A673 (cell line): Measurements from ENCODE around the gene TCP11. TPM values are rescaled to one million over a fixed set of nuclear protein-coding genes. Genes with fewer than 3 reads are reported as not detected.
A peak's percentile ranks its signal among the peaks of the same experiment; 100 is the strongest.

ENCODE experiments used
- Bru-seq: library from RNA; stranded (reverse); fragments of 400-500 nt; gene quantifications from one replicate; lab custom pipeline; 2021; lab: Mats Ljungman, UMichigan
- BruChase-seq, 2 experiments: library from RNA; stranded (reverse); fragments of 400-500 nt; gene quantifications; one replicate each; lab custom pipeline; 2021; lab: Mats Ljungman, UMichigan
- BruUV-seq: library from RNA; stranded (reverse); fragments of 400-500 nt; replicated peaks from 2 replicates; lab custom pipeline; 2021; lab: Mats Ljungman, UMichigan
- CTCF ChIA-PET: fragments of 300-600 bp; sonication (Branson Sonifier 250); formaldehyde crosslinking; loops from one replicate; lab custom pipeline; 2022; ENCODE audit warnings: antibody characterized with exemption; lab: Charles Lee
- POLR2A ChIA-PET: fragments of 300-600 bp; sonication (Branson Sonifier 250); formaldehyde crosslinking; loops from one replicate; lab custom pipeline; 2022; ENCODE audit warnings: antibody characterized with exemption; ENCODE audit not compliant: low non-redundant PET; lab: Charles Lee
- DNase-seq: peaks from one replicate; pipeline ENCODE4 v3.0.0-alpha.2; 2015; ENCODE audit warnings: low spot score
- H3K27ac ChIP-seq: fragments of 200-600 bp; sonication (generic); 2 replicates; pipeline ENCODE4 v1.5.1; 2016; ENCODE audit warnings: mixed run types, low read depth, mild to moderate bottlenecking, mixed read lengths, antibody characterized with exemption, low read length; ENCODE audit not compliant: poor library complexity, severe bottlenecking
- H3K27me3 ChIP-seq: fragments of 200-600 bp; sonication (generic); replicated peaks from 2 replicates; pipeline ENCODE4 v1.6.1; 2017; ENCODE audit warnings: mixed run types, low read depth, mild to moderate bottlenecking, mixed read lengths, antibody characterized with exemption, low read length; ENCODE audit not compliant: insufficient read depth, poor library complexity
- H3K36me3 ChIP-seq: fragments of 200-600 bp; sonication (generic); 2 replicates; pipeline ENCODE4 v1.6.1; 2016; ENCODE audit warnings: mixed run types, mild to moderate bottlenecking, mixed read lengths, antibody characterized with exemption, low read length; ENCODE audit not compliant: insufficient read depth, poor library complexity, severe bottlenecking
- H3K4me1 ChIP-seq: fragments of 200-600 bp; sonication (generic); 2 replicates; pipeline ENCODE4 v1.6.1; 2017; ENCODE audit warnings: mixed run types, mild to moderate bottlenecking, mixed read lengths, antibody characterized with exemption, low read length; ENCODE audit not compliant: insufficient read depth, poor library complexity, severe bottlenecking
- H3K4me3 ChIP-seq: fragments of 200-600 bp; sonication (generic); 2 replicates; pipeline ENCODE4 v1.5.1; 2016; ENCODE audit warnings: low read depth, mixed run types, mild to moderate bottlenecking, mixed read lengths, low read length; ENCODE audit not compliant: poor library complexity, severe bottlenecking
- H3K9me3 ChIP-seq: fragments of 200-600 bp; sonication (generic); 2 replicates; pipeline ENCODE4 v1.6.1; 2016; ENCODE audit warnings: mixed run types, low read depth, mild to moderate bottlenecking, mixed read lengths, antibody characterized with exemption, low read length; ENCODE audit not compliant: poor library complexity, severe bottlenecking
- EZH2 ChIP-seq: fragments of 200-600 bp; sonication (generic); IDR thresholded peaks from 2 replicates; pipeline ENCODE4 v1.6.1; 2017; ENCODE audit warnings: borderline replicate concordance, low read depth, mild to moderate bottlenecking, mixed read lengths, antibody characterized with exemption, low read length; ENCODE audit not compliant: poor library complexity, severe bottlenecking
- intact Hi-C: fragments of 100-400 bp; cut with micrococcal nuclease; formaldehyde crosslinking; loops from one replicate; pipeline ENCODE4 v1.10.0; 2022; ENCODE audit not compliant: unreplicated experiment
- long read RNA-seq: library from polyadenylated mRNA; stranded (forward); transcript quantifications from one replicate; pipeline ENCODE4 v2.0.0, GENCODE V29; 2022
- total RNA-seq: library from RNA; stranded (reverse); gene quantifications from 2 replicates; pipeline ENCODE4 v1.2.3, GENCODE V29; 2021
- TF ChIP-seq, protein P1 (sequence below): fragments of 300-800, 200-600 bp; sonication (generic); conservative IDR thresholded peaks from 2 replicates; pipeline ENCODE4 v1.5.1; 2017; ENCODE audit warnings: low read depth, mild to moderate bottlenecking, antibody characterized with exemption, low read length, moderate library complexity, mixed read lengths

The TCP11 gene
- total RNA-seq (not detected in 2 replicates), Bru-seq, nascent RNA (percentile 6 among the genes with signal in this experiment), BruChase-seq, experiment 1, labeled RNA remaining after a 2-hour chase (not detected), BruChase-seq, experiment 2, labeled RNA remaining after a 6-hour chase (not detected)
- long read RNA-seq = 0 reads

DNA sequence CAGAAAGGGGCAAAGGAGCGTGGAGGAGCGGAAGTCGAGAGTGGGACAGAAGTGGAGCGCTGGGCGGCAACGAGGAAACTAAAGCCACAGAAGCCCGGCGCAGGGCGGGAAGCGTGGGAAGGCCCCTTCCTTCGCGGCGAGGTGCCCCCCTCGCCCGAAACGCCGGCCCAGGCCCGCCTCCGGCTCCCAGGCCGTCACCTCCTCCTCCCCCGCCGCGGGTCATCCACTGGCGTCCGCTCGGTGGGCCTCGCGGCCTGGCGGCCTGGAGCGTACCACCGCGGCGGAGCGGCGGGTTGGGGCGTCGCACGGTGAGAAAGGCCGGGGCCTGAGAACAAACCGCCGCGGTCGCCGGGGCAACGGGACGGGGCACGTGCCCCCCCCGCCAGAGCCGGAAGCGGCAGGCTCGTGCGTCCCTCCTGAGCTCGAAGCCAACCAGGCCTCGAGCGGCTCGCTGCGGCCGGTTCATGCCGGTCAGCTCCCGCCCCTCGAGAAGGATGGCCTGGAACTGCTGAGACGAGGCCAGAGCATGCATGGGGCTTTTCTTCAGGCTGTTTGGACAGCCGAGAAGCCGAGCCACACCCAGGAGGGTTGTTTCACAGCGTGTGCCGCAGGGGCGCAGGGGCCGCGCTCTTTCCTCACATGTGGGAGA is at the start of gene TCP11:
TCP11 (minus strand) TSS at position 333 of the 649 bp plus-strand sequence. CDS start 469 bp downstream, outside the sequence.
- no peak for DNase-seq
- H3K36me3 ChIP-seq = no peaks in the 10 kb centered on the region
- no TSS peak for BruUV-seq
- H3K9me3 ChIP-seq = no peaks in the 10 kb centered on the region
- no peak within 1 kb of the TSS for H3K4me3 ChIP-seq
- TF ChIP-seq, protein P1, sequence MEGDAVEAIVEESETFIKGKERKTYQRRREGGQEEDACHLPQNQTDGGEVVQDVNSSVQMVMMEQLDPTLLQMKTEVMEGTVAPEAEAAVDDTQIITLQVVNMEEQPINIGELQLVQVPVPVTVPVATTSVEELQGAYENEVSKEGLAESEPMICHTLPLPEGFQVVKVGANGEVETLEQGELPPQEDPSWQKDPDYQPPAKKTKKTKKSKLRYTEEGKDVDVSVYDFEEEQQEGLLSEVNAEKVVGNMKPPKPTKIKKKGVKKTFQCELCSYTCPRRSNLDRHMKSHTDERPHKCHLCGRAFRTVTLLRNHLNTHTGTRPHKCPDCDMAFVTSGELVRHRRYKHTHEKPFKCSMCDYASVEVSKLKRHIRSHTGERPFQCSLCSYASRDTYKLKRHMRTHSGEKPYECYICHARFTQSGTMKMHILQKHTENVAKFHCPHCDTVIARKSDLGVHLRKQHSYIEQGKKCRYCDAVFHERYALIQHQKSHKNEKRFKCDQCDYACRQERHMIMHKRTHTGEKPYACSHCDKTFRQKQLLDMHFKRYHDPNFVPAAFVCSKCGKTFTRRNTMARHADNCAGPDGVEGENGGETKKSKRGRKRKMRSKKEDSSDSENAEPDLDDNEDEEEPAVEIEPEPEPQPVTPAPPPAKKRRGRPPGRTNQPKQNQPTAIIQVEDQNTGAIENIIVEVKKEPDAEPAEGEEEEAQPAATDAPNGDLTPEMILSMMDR = no peak
- TF ChIP-seq EZH2 = no peak
- H3K27me3 ChIP-seq = no peaks in the 10 kb centered on the region
- H3K27ac ChIP-seq = no peak within 1 kb of the TSS
- intact Hi-C loops = loop anchor here (5.0 kb wide), 1 partner anchor 679 kb away; no protein-coding TSS in a partner anchor
- CTCF ChIA-PET = no interaction called here
- peaks cover 5% of the 10 kb centered on the region for H3K4me1 ChIP-seq
- POLR2A ChIA-PET = no interaction called here

DNA sequence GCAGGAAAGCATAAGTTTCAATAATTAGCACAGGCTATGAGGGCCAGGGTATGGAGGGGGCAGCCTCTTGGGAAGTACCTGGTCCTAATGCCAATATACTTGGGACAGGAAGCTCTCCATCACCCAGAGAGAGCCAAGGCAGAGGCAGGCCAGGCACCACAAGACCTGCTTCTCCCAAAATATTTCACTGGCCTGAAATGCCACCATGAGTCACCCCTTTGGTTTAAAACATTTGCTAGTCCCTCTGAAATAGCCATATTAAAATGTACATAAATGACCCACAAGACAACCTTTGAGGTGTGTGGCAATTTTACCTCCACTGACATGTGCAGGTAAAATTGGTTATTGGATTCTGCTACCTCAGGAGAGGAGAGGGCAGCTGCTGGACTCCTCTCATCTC is 49.2 kb upstream of the TCP11 start:
- CTCF ChIA-PET = no interaction called here
- intact Hi-C loops = no loop called here
- POLR2A ChIA-PET = interaction anchor here (0.6 kb wide), 1 partner anchor 27 kb away, joined by 5 read pairs; no protein-coding TSS in a partner anchor
- Histone ChIP-seq H3K4me1 (no peaks in the 10 kb centered on the region), H3K27me3 (no peaks in the 10 kb centered on the region), H3K9me3 (no peaks in the 10 kb centered on the region), H3K27ac (no peak overlapping the region), H3K4me3 (no peak overlapping the region), H3K36me3 (no peaks in the 10 kb centered on the region)
- no peak for DNase-seq
- no peak for TF ChIP-seq EZH2
- TF ChIP-seq, protein P1 = no peak
- no TSS peak for BruUV-seq

DNA sequence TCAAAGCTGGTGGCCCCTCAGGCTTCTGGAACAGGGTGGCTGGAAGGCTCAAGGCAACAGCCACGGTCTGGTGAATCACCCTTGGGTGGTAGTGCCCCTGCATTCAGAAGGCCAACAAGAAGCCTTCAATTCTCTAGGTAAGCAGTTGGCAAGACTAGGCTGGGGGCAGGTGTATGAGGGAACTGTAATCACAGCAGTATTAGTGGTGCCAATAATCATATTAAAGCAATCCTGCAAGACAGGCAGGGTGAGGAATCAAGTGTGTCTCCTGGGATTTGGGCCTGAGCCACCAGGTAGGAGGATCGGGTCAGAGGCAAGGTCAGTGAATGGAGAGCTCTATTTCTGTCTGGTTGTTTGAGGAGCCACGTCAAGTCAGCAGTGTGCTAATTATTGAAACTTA is 47.7 kb upstream of the TCP11 start:
- intact Hi-C loops = no loop called here
- no peaks in the 10 kb centered on the region for H3K36me3 ChIP-seq
- ChIA-PET POLR2A (no interaction called here), CTCF (no interaction called here)
- H3K27ac ChIP-seq = no peak overlapping the region
- DNase-seq = no peak
- H3K27me3 ChIP-seq = no peaks in the 10 kb centered on the region
- no peaks in the 10 kb centered on the region for H3K4me1 ChIP-seq
- H3K9me3 ChIP-seq = no peaks in the 10 kb centered on the region
- no peak for TF ChIP-seq EZH2
- TF ChIP-seq, protein P1 = no peak
- no TSS peak for BruUV-seq
- no peak overlapping the region for H3K4me3 ChIP-seq
